ENCODE results near the gene MCUB.

GRCh38 chr4:109683621-109684253 is 123.7 kb downstream of the MCUB start:
- no peak for TF ChIP-seq POLR2AphosphoS5 (IDR thresholded peaks at IDR 0.05; ENCODE audit: borderline replicate concordance, low read depth, low read length)
- no peak for TF ChIP-seq EZH2 (IDR thresholded peaks at IDR 0.05)
- no peak for TF ChIP-seq FOXP2 (optimal IDR thresholded peaks at IDR 0.05; ENCODE audit: control extremely low read depth, extremely low read length, insufficient read depth)
